GM21381 (cell line): ENCODE data around the gene MYO3B.
"Not testable (repeated sequence)": the region's sequence is repeated elsewhere in the genome, so short reads cannot be mapped to it uniquely, and the experiment has no call there.

ENCODE experiments used
- ATAC-seq: cut with Tn5 transposase; IDR thresholded peaks from one replicate; pipeline ENCODE4 v1.9.1; 2021; ENCODE audit warnings: mild to moderate bottlenecking, moderate library complexity; ENCODE audit not compliant: unreplicated experiment

Gene MYO3B

DNA sequence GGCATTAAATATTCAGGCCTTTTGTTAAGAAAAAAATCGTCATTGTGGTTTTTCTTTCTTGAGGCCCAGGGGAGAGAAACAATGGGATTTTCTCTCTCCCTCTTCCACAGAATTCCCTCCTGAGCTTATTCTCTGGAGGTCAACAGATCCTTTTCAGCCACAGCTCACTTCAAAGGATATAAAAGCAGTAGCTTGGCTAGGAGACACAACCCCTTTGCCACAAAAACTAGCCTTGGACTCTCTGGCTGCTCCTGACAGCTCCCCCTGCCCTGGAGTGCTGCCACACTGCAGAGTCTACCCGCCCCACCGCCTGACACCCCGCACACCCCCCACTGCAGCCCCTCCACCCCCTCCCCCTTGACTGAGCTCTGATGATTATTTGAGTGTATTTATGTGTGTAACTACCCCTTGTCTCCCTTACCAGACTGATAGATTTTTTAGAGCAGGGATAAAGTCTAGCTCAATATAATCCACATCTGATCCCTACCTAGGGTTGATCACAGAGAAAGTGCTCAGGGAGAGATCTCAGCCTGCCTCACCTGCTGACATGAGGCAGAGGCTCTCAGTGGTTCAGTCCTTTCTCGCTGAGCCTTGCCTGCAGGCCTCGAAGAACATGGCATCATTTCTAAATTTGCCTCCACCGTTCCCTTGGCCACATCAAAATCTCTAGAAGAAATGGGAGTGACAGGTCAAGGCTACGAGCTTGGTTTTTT lies 405.0 kb downstream of the MYO3B start:
- no peak for ATAC-seq

GRCh38 chr2:170585067-170585466 lies 407.1 kb downstream of the MYO3B start:
- no peak for ATAC-seq

DNA sequence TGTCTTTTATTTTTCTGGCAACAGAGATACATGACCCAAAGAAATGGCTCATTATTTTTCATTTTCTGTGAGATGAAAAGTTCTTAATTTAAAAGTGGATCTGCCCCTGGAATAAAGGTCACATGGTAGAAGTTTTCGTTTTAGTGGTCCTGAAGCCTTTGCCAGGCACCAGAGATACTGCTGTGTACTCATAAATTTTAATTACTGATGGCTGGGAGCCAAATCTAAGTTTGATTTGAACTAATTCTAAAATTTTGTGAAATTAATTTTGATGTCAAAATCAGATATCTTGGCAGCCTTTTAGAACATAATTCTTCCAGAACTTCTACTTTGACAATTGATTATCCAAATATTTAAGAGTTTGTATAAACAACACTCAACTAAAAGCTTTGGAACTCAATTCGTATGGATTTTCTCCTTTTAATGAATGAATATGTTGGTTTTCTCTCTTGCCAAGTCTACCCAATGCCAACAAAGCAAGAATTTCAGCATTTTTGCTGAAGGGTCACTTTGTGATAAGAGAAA lies 408.7 kb downstream of the MYO3B start:
- no peak for ATAC-seq

DNA sequence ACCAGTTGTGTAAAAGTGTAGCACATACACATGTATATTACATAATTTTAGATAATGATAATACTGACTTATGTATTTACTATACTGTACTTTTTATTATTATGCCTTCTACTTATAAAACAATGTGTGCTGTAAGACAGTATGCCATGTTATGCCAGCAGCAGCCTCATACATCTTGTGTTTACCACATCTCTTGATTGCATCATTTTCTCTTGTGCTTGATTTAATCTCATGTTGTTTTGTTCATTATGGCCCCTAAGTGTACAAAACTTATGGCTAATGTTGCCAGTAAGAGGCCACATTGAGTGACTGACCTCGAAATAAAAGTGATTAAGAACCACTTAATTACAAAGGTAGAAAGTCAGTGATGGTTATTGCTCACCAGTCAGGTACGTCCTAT lies 409.2 kb downstream of the MYO3B start:
- no peak for ATAC-seq

- no peak for ATAC-seq
These were observed 410.0 kb downstream of the MYO3B start for GRCh38 chr2:170587922-170588321.

- no peak for ATAC-seq
These were observed 410.8 kb downstream of the MYO3B start for GRCh38 chr2:170588729-170589128.

- no peak for ATAC-seq
These were observed 418.6 kb downstream of the MYO3B start for GRCh38 chr2:170596576-170596975.

DNA sequence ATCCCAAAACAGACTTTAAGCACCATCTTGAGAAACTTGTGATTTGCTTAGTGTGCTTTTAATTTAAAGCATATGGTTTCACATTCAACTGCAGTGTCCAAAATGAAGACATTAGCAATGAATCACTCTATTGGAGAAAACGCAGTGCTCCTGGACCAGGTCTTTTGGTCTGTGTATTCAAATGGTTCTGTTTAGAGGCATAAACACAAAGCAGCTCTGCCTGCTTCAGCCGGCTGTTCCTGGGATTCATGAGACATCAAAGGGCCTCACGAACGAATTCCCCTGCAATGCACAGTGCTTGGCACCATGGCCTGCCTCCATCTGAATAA lies 420.1 kb downstream of the MYO3B start:
- ATAC-seq: no peak

GRCh38 chr2:170601489-170601888 lies 423.5 kb downstream of the MYO3B start:
- no peak for ATAC-seq

GRCh38 chr2:170605862-170606261 lies 427.9 kb downstream of the MYO3B start:
- ATAC-seq: no peak

DNA sequence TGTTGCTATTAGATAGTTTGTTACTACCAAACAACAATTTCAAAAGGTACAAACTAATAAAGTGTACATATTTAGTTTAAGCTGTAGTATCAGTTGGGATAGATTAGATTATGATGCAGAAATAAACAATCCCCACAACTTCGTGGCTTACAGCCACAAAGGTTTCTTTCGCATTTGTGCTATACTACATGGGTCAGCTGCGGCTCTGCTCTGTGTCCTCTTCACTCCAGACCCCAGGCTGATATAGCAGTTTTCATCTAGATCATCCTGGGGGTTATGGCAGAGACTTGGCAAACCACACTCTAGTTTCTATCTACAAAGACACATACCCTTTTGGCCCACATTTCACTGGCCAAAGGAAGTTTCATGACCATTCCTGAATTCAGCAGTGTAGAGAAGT lies 429.2 kb downstream of the MYO3B start:
- no peak for ATAC-seq

DNA sequence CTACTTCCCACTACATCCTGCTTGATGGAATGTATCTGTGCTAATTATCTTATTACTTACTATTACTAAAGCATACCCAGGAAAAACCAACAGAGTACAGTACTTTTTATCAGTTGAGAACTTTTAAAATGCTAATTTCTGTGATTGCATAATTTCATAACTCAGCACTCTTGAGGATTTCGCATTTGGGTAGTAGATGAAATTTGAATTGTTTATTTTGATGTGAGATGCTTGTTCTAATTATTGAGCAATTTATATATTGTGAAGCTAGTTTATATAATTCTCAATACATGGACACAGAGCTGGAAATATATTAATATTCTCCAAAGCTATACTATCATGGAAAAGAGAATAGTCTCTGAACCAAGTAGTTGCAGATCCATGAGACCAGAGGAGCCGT lies 432.7 kb downstream of the MYO3B start:
- no peak for ATAC-seq

GRCh38 chr2:170618948-170619347 lies 441.0 kb downstream of the MYO3B start:
- ATAC-seq: not testable (repeated sequence)

DNA sequence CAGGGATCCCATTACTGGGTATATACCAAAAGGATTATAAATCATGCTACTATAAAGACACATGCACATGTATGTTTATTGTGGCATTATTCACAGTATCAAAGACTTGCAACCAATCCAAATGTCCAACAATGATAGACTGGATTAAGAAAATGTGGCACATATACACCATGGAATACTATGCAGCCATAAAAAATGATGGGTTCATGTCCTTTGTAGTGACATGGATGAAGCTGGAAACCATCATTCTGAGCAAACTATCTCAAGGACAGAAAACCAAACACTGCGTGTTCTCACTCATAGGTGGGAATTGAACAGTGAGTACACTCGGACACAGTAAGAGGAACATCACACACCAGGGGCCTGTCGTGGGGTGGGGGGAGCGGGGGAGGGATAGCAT lies 457.1 kb downstream of the MYO3B start:
- ATAC-seq: not testable (repeated sequence)

- ATAC-seq: no peak
These were observed 461.7 kb downstream of the MYO3B start for GRCh38 chr2:170639635-170640034.

DNA sequence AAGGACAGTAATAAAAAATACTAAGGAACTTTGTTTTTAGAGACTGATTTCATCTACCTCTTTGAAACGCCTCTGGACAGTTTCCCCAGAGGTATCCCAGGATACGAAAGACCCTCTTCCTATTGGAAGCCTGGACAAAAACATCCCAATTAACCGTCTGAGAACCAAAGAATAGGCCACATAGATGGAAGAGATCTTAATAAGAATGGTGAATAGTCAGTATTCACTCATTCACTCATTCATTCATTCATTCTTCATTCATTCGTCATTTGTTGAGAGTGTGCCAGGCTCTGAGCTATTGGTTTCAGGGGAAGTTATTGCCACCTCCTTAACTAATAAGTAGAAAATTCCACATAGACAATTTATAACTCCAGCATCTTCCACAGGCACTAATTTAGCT lies 464.0 kb downstream of the MYO3B start:
- no peak for ATAC-seq

- ATAC-seq: no peak
These were observed 465.4 kb downstream of the MYO3B start for GRCh38 chr2:170643346-170643745.

DNA sequence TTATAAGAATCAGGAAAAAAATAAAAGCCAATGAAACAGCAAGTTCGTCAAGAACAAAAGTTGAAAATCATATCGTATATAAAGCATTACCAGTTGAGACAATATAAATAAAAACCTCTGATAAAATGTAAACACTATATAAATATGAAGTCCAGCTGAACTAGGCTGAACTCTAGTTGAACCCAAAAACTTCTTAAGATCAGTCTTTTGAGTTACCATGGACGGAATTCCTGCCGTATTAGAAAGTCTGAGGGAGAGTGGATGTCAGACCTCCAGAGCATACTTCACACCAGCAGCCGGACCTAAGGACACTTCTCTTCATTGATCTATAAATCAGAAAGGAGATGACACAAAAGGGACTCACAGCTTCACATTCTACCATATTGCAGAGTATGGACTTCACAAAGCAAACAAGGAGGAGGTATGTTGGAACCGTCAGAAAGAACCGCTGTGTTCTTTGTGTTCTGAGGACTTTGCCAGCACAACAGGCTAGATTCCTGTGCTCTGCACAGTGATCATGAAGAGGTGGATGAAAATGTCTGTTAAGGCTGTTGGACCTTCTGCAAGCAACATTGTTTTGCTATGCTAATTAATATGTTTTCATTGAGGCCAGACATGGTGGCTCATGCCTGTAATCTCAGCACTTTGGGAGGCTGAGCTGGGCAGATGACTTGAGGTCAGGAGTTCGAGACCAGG lies 469.9 kb downstream of the MYO3B start:
- ATAC-seq: no peak

DNA sequence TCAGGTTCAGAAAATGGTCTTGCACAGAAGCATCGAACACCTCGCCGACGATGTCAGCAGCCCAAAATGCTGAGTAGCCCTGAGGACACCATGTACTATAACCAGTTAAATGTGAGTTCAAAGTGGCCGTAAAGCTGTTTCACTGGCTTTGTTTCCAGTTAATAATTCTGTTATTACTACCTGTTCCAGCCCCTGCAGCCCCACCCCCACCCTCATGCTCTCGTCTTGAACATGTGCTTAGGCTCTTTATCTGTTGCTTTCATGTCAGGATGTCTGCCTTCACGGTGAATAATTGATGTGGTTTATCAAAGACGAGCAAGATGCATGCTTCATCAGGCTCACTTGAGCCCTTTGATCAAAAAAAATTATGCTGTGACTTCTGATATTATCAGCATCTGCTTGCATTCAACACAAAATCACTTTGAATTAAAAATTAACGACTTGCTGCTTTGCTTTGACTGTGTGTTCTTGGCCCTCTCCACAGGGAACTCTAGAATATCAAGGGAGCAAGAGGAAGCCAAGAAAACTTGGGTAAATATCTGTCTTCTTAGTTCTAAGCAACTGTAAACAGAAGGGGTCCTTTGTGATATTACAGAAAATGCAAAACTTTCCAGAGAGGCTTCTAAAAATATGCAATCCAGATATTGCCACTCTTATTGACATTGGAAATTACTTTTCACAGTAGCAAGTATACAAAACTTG lies 473.8 kb downstream of the MYO3B start:
- no peak for ATAC-seq

GRCh38 chr2:170652637-170653417 lies 474.9 kb downstream of the MYO3B start:
- no peak for ATAC-seq

GRCh38 chr2:170656669-170657068 lies 478.7 kb downstream of the MYO3B start:
- ATAC-seq: no peak
